Activated T-cell treated with anti-CD3 and anti-CD28 coated beads for 1 hour (primary cell): ENCODE measurements around the gene ZC3HAV1.

Source experiments
- DNase-seq: peaks from one replicate; pipeline ENCODE4 v3.0.0-alpha.2; 2020; ENCODE audit warnings: low read depth

ZC3HAV1 gene

DNA sequence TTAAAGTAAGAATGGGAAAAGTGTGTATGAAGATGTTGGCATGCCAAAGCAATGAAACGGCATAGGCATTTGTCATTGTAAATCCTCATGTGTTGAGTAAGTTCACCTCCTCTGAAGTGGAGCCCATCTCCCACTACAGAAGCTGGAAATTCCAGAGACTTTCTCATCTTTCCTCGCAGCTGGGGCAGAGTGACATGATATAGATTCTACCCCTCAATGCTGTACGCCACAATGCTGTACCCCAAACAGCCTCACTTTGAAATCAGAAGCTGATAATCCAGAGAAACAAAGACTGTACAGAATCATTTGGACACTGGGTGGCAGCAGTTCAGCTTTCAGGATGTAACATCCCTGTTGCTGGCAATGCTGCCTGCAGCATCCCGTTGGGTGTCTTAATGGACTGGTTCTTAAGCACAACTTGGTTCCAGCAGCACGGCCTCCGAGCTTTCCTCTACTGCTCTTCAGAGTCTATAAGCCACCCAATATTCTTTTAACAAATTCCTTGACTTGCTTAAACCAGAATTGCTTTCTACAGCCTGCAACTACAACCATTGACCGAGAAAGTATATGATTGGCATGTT, 92.5 kb downstream of the ZC3HAV1 start:
- peak; percentile 44 for DNase-seq

GRCh38 chr7:139011373-139011772, 98.1 kb downstream of the ZC3HAV1 start:
- no peak for DNase-seq

DNA sequence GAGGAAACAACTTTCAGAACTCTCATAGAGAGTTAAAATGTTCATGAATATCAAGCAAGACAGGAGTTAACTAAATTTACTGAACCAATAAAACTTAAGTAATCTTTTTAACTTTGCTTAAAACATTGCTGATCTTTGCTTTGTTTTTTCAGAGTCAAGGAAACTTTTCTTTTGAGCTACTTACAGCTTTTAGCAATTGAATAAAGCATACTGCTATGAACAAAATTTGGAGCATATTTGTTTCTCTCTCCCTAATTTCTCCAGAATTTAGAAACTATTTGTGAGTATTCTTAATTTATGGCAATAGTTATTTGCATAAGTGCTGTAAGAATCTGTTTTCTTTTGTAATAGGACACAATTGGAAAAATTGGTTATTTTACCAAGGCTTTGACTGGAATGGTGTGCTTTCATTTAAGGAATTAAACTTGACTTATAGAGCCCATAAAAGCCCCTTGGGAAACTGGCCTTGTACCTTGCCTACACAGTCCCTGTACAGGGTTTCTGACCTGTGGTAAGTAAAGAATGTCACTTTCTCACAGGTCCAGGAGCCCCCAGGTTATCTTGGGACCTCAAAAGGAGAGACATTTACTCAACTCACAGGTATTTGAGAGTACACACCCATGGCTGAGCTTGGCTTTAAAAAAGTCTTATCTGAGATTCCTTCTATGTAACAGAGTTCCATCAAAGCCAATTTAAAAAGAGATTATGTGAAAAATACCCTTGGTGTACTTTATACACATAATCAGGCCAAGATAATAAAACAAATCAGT, 105.0 kb downstream of the ZC3HAV1 start:
- no peak for DNase-seq

DNA sequence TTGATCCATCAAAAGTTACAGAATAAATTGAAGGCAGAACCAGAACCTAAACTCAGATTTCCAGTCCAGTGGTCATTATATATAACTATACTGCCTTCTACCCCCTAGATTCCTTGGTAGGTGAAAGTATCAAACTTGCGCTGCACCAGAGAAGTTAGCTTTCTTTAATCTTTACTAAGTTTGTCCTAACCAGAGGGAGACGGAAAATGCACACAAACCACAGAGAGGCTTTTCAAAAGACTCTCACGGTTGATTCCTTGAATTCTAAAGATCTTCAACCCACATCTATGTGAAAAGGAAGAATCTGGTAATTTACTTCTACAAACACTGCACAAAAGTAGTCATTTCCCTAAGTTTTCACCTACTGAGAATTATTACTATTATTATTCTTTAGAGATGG, 110.1 kb downstream of the ZC3HAV1 start:
- DNase-seq, result no peak
